Parathyroid adenoma (tissue), 2 donors: ENCODE results near the gene CCDC107.

Experiments used
- H2AFZ ChIP-seq: fragments of 300-600 bp; sonication (generic); one replicate; pipeline ENCODE4 v1.7.0; 2017; ENCODE audit warnings: antibody characterized with exemption, mild to moderate bottlenecking
- H3K27ac ChIP-seq: fragments of 300-600 bp; sonication (generic); one replicate; pipeline ENCODE4 v1.7.0; 2017
- H3K27me3 ChIP-seq: fragments of 300-600 bp; sonication (generic); one replicate; pipeline ENCODE4 v1.7.0; 2017; ENCODE audit warnings: low read length; ENCODE audit not compliant: control insufficient read depth, insufficient read depth
- H3K36me3 ChIP-seq: fragments of 300-600 bp; sonication (generic); one replicate; pipeline ENCODE4 v1.7.0; 2017; ENCODE audit warnings: low read length; ENCODE audit not compliant: control insufficient read depth, insufficient read depth
- H3K4me1 ChIP-seq: fragments of 300-600 bp; sonication (generic); one replicate; pipeline ENCODE4 v1.7.0; 2017; ENCODE audit warnings: control low read depth
- H3K4me2 ChIP-seq: fragments of 300-600 bp; sonication (generic); one replicate; pipeline ENCODE4 v1.7.0; 2017; ENCODE audit warnings: low read length
- H3K4me3 ChIP-seq: fragments of 300-600 bp; sonication (generic); one replicate; pipeline ENCODE4 v1.7.0; 2017; ENCODE audit warnings: low read depth, low read length
- H3K79me2 ChIP-seq: fragments of 300-600 bp; sonication (generic); one replicate; pipeline ENCODE4 v1.7.0; 2017; ENCODE audit warnings: control low read depth
- H3K9ac ChIP-seq: fragments of 300-600 bp; sonication (generic); one replicate; pipeline ENCODE4 v1.7.0; 2017; ENCODE audit warnings: mild to moderate bottlenecking
- H3K9me3 ChIP-seq: fragments of 300-600 bp; sonication (generic); one replicate; pipeline ENCODE4 v1.7.0; 2017; ENCODE audit warnings: low read length; ENCODE audit not compliant: control insufficient read depth
- CTCF ChIP-seq: fragments of 300-600 bp; sonication (generic); IDR thresholded peaks from one replicate; pipeline ENCODE4 v1.7.0; 2017; ENCODE audit warnings: antibody characterized with exemption, mild to moderate bottlenecking
- donor health status: primary hyperparathyroidism.

CCDC107 gene

GRCh38 chr9:35683323-35683722 is 25.2 kb downstream of the CCDC107 start:
- no peak overlapping the region for H3K4me3 ChIP-seq
- no peak overlapping the region for H3K27ac ChIP-seq

DNA sequence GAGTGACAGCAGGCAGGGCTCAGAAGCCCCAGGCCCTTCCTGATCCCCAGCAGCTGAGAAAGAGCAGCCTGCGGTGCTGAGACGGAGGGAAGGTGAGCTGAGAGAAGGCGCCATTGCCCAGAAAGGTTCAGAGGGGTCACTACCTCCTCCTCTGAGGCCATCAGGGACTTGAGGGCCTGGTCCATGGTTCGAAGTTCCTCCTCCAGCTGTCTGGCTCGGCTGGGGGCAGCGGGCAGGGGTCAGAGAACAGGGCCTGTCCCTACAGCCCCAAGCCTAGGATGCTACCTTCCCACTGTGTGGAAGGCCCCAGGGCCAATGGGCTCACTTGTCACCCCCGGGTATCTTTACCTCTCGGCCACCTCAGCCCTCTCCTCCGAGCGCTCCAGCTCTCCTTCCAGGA is 26.8 kb downstream of the CCDC107 start:
- H3K27ac ChIP-seq: no peak overlapping the region
- no peak overlapping the region for H3K9ac ChIP-seq
- H2AFZ ChIP-seq: no peak overlapping the region
- no peaks in the 10 kb centered on the region for H3K36me3 ChIP-seq
- H3K4me3 ChIP-seq: no peak overlapping the region
- H3K27me3 ChIP-seq: no peaks in the 10 kb centered on the region
- no peaks in the 10 kb centered on the region for H3K9me3 ChIP-seq
- TF ChIP-seq CTCF: no peak
- no peaks in the 10 kb centered on the region for H3K79me2 ChIP-seq
- H3K4me2 ChIP-seq: no peak overlapping the region
- H3K4me1 ChIP-seq: peaks cover 8% of the 10 kb centered on the region

More at GRCh38 chr9:35683323-35683722, 25.2 kb downstream of the CCDC107 start:
- Histone ChIP-seq H2AFZ (no peak overlapping the region), H3K9ac (no peak overlapping the region), H3K9me3 (no peaks in the 10 kb centered on the region), H3K79me2 (no peaks in the 10 kb centered on the region), H3K4me1 (peaks cover 8% of the 10 kb centered on the region), H3K27me3 (no peaks in the 10 kb centered on the region), H3K4me2 (no peak overlapping the region), H3K36me3 (no peaks in the 10 kb centered on the region)
- TF ChIP-seq CTCF: no peak

- peaks cover 8% of the 10 kb centered on the region for H3K4me1 ChIP-seq
- H3K27me3 ChIP-seq: no peaks in the 10 kb centered on the region
- H2AFZ ChIP-seq: no peak overlapping the region
- H3K79me2 ChIP-seq: no peaks in the 10 kb centered on the region
- no peak overlapping the region for H3K4me3 ChIP-seq
- H3K9ac ChIP-seq: no peak overlapping the region
- no peak overlapping the region for H3K4me2 ChIP-seq
- H3K27ac ChIP-seq: no peak overlapping the region
- H3K36me3 ChIP-seq: no peaks in the 10 kb centered on the region
- TF ChIP-seq CTCF: no peak
- H3K9me3 ChIP-seq: no peaks in the 10 kb centered on the region
Measured at GRCh38 chr9:35685506-35685905, 27.4 kb downstream of the CCDC107 start.

DNA sequence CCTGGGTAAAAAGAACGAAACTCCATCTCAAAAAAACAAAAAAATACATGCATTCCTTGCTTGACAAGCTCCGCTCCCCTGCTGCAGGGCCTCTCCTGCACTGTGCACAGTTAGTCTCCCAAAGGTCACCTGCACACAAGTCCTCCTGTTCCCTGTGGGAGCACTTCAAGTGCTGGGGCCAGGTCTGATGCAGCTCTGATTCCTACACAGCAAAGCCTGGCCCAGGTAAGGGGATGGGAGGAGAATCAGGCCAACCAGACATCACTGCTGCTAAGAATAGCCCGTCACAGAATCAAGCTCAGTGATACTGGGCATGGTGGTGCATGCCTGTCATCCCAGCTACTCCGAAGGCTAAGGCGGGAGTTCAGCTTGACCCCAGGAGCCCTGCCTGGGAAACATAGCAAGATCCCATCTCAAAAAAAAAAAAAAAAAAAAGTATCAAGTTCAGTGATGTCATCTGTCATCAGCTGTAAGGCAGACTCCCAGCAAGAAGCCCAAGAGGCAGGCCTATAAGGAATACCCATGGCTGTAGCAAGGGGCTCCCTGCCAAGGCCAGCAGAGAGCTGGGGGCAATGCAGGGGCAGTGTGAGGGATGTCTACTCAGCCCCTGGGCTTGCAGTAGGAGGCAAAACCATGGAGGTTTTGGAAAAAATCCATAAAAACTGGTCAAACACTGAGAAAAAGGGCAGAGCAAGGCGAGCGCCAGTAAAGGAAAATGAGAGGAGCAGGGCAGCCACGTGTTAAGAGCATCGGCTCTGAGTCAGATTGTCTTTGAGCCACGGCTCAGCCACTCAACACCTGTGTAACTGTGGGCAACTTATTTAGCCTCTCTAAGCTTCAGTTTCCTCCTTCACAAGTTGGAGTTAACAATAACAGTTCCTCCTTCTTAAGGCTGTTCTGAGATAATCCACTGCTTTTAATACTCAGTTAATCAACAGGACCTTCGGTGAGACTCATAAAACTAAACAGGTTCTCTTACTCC is 28.4 kb downstream of the CCDC107 start:
- H3K9me3 ChIP-seq: no peaks in the 10 kb centered on the region
- H3K27me3 ChIP-seq: no peaks in the 10 kb centered on the region
- H3K27ac ChIP-seq: peak overlapping the region; percentile 70

More for the DNA sequence above, 28.4 kb downstream of the CCDC107 start:
- H2AFZ ChIP-seq: peak overlapping the region; percentile 35
- H3K4me3 ChIP-seq: no peak overlapping the region
- H3K4me1 ChIP-seq: peaks cover 8% of the 10 kb centered on the region
- H3K9ac ChIP-seq: no peak overlapping the region
- H3K4me2 ChIP-seq: no peak overlapping the region
- H3K36me3 ChIP-seq: no peaks in the 10 kb centered on the region
- no peak for TF ChIP-seq CTCF
- no peaks in the 10 kb centered on the region for H3K79me2 ChIP-seq
